HG02970 (cell line): ENCODE data around the gene SNX5.

Experiments
- ATAC-seq: cut with Tn5 transposase; IDR thresholded peaks from one replicate; pipeline ENCODE4 v1.9.1; 2021; ENCODE audit warnings: mild to moderate bottlenecking, moderate library complexity, moderate number of reproducible peaks; ENCODE audit not compliant: unreplicated experiment, low FRiP score

The SNX5 gene

DNA sequence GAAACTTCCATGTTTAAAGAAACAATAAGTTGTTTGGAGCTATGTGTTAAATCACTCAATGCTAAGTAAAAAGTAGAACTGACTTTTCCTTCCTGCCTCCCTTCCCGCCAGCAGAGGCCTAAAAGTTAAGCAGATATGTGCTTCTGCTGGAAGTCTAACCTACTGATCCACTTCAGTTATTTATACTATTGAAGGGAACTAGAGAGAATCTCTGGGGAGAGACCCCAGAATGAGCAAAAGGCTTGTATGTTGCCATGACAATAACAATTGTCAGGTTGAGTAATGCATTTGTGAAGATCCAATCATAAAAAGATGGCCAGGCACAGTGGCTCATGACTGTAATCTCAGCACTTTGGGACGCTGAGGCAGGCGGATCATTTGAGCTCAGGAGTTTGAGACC lies 25.0 kb upstream of the SNX5 start:
- ATAC-seq, result no peak

- ATAC-seq, result no peak
These were observed 24.4 kb upstream of the SNX5 start for GRCh38 chr20:17992847-17993513.

- ATAC-seq, result no peak
These were observed 23.6 kb upstream of the SNX5 start for GRCh38 chr20:17992224-17992637.

GRCh38 chr20:17990278-17990972 lies 21.8 kb upstream of the SNX5 start:
- ATAC-seq, result no peak

- ATAC-seq, result no peak
These were observed 19.4 kb upstream of the SNX5 start for GRCh38 chr20:17987988-17988387.

DNA sequence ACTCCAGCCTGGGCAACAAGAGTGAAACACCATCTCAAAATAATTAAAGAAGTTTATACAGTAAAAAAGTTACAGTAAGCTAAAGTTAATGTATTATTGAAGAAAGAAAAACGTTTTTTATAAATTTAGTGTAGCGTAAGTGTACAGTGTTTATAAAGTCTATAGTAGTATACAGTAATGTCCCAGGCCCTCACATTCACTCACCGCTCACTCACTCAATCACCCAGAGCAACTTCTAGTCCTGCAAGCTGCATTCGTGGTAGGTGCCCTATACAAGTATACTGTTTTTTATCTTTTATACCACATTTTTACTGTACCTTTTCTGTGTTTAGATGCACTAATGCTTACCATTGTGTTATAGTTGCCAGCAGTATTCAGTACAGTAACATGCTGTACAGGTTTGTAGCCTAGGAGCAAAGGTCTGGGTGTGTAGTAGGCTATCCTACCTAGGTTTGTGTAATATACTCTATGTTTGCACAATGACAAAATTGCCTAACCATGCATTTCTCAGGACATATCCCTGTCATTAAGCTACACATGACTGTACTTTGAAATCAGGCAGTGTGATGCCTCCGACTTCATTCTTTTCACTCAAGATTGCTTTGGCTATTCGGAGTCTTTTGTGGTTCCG lies 16.9 kb upstream of the SNX5 start:
- no peak for ATAC-seq

DNA sequence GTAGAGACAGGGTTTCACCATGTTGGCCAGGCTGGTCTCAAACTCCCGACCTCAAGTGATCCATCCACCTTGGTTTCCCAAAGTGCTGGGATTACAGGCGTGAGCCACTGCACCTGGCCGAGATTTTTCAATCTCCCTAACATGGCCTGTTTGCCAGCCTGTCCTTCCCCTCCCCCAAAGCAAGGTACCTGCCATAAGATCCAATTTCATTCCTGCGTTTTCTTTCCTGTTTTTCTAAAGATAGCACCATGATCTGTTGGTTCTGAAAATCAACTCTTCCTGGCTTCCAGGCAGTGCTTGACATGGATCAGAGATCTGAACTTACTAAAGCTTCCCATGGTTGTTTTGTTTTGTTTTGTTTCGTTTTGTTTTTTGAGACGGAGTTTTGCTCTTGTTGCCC lies 7.7 kb upstream of the SNX5 start:
- ATAC-seq, result no peak

- ATAC-seq, result no peak
These were observed 3.5 kb upstream of the SNX5 start for GRCh38 chr20:17972121-17972520.

DNA sequence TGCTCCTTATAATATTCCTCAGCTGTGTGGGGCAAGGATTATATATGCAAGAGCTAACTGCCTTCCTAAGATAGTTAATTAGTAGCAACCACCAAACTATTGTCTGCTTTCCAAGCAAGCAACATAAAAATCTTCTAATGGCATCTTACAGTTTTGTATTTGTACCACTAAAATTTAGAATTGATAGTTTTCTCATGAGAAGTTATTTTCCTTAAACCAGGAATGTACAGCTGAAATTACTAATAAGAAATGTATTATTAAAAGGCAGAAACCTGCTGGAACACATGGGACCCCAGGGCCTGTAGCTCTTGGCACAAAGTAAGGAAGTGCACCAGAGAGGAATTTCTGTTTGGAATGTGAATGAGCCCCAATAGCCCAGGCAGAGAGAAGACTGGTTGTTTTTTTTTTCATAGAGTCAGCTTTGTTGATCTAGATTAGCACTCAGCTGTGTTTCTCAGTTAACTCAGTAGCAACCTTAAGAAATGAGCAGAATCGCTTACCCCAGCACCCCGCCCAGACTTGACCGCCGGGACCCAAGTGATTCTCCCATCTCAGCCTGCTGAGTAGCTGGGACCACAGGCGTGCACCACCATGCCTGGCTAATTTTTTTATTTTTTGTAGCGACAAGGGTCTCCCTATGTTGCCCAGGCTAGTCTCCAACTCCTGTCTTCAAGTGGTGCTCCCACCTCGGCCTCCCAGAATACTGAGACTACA lies 2.9 kb upstream of the SNX5 start:
- ATAC-seq, result no peak

- ATAC-seq, result no peak
These were observed 1.4 kb upstream of the SNX5 start for GRCh38 chr20:17969884-17970409.

DNA sequence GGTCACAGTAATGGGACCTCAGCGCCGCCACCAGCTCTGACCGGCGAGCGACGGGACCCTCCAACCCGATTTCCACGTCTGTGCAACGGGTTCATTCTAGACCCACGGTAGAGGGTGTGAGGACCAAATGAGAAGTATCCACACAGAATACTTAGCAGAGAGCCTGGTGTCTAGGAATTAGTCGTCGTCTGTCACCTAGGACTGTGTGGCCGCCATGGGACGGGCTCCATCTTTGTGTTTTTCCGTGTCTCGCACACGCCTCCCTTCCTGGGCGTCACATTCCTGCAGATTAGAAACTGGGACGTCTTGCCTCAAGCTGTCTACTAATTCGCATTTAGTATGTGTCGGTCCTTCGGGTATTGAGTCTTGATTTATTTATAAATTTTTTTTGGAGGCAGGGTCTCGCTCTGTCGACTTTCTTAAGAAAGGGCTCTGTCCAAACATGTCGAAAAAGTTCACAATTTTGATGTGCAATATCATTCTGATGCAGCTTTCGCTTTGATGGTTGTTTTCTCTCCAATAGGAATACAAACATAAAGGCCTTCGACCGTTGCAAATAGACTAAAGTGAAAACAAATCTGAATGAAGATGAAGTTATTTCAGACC lies 787 bp upstream of the SNX5 start:
- ATAC-seq, result peak; percentile 18

DNA sequence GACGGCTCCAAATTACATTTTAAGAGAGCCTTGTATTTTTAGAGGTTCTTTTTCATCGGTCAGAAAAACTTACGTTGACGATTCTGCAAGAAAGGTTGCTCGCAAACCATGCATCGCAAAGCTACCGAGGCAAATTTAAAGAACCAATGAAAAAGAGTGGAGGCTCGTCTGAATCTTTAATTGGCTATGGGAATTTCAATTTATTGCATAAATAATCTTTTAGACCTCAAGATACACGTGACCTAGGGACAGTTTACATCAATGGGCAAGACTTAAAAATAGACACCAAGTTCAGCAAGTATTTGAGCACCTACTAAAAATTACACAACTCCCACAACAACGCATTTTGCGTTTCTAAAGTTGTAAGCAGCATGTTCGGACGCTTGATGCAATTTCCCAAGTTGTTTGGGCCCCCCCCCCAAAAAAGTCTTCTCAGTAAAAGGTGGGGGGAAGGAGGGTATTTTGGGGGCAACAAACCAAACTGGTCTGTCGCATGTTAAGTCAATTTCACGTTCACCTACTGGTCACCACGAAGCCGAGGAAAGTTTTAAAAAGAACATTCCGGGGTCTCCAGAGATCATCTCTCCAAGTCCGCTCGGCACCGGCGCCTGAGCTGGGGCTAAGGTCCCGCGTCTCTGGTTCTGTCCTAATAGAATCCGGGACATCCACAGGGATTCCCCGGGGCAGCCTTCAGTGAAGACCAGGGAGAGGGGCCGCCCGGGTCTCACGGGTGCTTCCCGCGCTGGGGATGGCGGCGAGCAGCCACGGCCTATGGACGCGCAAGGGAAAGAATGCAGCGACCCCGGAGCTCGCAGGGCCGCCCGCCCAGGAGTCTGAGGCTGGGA lies 851 bp downstream of the SNX5 start:
- ATAC-seq, result peak; percentile 7

DNA sequence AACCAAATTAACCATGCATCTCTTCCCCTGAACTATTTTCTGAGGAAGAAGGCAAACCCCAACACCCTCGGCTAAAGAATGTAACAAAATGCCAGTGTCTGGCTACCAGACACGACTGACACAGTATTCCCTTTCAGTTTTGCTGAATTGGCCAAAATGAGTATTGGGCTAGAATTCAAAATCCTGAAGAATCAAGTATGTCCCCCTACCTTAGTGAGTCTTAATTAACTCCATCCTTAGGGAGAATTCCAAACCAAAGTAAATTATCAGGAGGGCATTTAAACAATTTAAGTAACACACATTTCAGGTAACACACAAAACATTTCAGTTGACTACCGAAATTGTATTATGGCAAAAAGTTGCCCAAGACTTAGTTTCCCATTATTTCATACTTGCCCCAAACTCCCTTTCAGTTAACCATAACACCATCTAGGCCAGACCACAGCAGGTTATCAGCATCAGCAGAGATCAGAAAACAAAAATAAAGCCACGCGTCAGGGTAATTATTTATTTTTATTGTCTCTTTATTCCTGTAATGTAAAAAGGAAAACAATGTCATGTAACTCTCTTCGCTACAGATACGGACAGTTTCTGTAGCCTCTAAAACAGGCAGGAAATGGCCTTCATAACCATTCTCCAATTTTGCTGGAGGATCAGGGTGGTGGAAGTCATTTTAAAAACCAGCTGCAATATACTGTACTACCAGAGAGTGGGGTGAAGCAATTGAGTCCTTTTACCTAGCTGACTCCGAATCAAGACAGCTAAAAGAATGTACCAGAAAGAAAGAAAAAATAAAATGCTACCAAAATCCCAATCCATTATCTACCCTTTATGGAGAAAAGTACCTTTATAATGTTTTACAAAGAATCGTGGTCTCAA lies 1.9 kb downstream of the SNX5 start:
- no peak for ATAC-seq

GRCh38 chr20:17965042-17965697 lies 3.4 kb downstream of the SNX5 start:
- no peak for ATAC-seq

GRCh38 chr20:17964632-17965031 lies 4.0 kb downstream of the SNX5 start:
- no peak for ATAC-seq

GRCh38 chr20:17964073-17964472 lies 4.5 kb downstream of the SNX5 start:
- no peak for ATAC-seq

DNA sequence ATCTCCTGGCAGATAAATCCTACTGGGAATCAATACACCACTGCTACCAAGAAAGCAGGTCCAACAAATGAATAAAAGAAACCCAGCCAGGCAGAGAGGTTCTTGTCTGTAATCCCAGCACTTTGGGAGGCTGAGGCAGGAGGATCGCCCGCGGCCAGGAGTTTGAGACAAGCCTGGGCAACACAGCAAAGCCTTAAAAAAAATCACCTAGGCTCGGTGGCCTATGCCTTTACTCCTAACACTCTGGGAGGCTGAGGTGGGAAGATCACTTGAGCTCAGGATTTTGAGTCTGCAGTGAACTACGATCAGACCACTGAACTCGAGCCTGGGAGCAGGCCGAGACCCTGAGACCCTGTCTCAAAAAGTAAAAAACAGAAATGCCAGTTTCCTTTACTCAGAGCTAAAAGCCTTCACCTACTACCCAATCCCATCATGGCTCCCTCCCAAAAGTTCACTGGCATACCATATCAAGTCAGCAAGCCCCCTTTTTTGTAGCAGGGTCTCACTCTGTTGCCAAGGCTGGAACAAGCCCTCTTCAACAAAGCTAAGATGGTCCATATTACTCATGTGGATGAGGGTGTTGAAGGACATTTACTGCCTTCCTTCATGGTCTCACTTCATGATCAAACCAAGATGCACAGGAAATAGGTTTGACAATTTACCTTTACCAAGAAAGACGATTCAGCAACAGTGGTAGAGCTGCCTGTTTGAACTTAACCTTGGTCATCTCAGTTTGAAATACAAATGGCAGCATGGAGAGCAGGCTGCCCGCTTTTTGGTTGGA lies 5.3 kb downstream of the SNX5 start:
- ATAC-seq, result no peak

DNA sequence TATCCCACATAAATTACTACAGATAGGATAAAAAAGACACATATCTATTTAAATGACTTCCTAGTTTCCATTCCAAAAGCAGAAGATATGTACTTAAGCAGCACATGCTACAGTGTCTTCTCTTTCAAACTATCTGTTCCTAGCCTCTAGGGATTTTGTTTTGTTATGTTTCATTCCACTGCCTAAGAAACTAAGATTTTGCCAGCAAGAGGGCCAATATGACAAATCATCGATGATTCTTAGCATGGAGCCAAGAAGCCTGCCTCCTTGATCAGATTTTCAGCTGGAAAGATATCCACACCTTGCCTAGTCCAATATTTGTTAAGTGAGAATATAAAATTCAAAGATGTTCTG lies 7.0 kb downstream of the SNX5 start:
- ATAC-seq, result no peak
